ENCODE measurements around the gene STK17A.
A peak's percentile ranks its signal among the peaks of the same experiment; 100 is the strongest.

Gene STK17A

GRCh38 chr7:43609097-43609496 is 26.2 kb downstream of the STK17A start:
- TF ChIP-seq, protein P1, sequence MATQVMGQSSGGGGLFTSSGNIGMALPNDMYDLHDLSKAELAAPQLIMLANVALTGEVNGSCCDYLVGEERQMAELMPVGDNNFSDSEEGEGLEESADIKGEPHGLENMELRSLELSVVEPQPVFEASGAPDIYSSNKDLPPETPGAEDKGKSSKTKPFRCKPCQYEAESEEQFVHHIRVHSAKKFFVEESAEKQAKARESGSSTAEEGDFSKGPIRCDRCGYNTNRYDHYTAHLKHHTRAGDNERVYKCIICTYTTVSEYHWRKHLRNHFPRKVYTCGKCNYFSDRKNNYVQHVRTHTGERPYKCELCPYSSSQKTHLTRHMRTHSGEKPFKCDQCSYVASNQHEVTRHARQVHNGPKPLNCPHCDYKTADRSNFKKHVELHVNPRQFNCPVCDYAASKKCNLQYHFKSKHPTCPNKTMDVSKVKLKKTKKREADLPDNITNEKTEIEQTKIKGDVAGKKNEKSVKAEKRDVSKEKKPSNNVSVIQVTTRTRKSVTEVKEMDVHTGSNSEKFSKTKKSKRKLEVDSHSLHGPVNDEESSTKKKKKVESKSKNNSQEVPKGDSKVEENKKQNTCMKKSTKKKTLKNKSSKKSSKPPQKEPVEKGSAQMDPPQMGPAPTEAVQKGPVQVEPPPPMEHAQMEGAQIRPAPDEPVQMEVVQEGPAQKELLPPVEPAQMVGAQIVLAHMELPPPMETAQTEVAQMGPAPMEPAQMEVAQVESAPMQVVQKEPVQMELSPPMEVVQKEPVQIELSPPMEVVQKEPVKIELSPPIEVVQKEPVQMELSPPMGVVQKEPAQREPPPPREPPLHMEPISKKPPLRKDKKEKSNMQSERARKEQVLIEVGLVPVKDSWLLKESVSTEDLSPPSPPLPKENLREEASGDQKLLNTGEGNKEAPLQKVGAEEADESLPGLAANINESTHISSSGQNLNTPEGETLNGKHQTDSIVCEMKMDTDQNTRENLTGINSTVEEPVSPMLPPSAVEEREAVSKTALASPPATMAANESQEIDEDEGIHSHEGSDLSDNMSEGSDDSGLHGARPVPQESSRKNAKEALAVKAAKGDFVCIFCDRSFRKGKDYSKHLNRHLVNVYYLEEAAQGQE (IDR thresholded peaks at IDR 0.05; ENCODE audit: insufficient read depth in 1 of 2, low read depth in 2 of 2, low read length in 2 of 2): 0 out of 4 replicates have a peak, but pooled peaks of 1 of the 2 experiments have one; percentile 54
- TF ChIP-seq POLR2AphosphoS5 (IDR thresholded peaks at IDR 0.05; ENCODE audit: low read depth, low read length) (no peak), TAF1 (IDR thresholded peaks at IDR 0.05; ENCODE audit: borderline replicate concordance, insufficient read depth, low read length) (no peak), FOXP2 (optimal IDR thresholded peaks at IDR 0.05; ENCODE audit: borderline replicate concordance, extremely low read depth, extremely low read length, insufficient read depth) (no peak)

GRCh38 chr7:43612128-43612527 is 29.2 kb downstream of the STK17A start:
- TF ChIP-seq FOXP2 (optimal IDR thresholded peaks at IDR 0.05; ENCODE audit: borderline replicate concordance, extremely low read depth, extremely low read length, insufficient read depth) (no peak), POLR2AphosphoS5 (IDR thresholded peaks at IDR 0.05; ENCODE audit: low read depth, low read length) (no peak), TAF1 (IDR thresholded peaks at IDR 0.05; ENCODE audit: borderline replicate concordance, insufficient read depth, low read length) (no peak), SIN3A (IDR thresholded peaks at IDR 0.05; ENCODE audit: borderline replicate concordance, insufficient read depth, low read length) (no peak)
- TF ChIP-seq, protein P1 (IDR thresholded peaks at IDR 0.05; ENCODE audit: insufficient read depth in 1 of 2, low read depth in 2 of 2, low read length in 2 of 2): no peak

DNA sequence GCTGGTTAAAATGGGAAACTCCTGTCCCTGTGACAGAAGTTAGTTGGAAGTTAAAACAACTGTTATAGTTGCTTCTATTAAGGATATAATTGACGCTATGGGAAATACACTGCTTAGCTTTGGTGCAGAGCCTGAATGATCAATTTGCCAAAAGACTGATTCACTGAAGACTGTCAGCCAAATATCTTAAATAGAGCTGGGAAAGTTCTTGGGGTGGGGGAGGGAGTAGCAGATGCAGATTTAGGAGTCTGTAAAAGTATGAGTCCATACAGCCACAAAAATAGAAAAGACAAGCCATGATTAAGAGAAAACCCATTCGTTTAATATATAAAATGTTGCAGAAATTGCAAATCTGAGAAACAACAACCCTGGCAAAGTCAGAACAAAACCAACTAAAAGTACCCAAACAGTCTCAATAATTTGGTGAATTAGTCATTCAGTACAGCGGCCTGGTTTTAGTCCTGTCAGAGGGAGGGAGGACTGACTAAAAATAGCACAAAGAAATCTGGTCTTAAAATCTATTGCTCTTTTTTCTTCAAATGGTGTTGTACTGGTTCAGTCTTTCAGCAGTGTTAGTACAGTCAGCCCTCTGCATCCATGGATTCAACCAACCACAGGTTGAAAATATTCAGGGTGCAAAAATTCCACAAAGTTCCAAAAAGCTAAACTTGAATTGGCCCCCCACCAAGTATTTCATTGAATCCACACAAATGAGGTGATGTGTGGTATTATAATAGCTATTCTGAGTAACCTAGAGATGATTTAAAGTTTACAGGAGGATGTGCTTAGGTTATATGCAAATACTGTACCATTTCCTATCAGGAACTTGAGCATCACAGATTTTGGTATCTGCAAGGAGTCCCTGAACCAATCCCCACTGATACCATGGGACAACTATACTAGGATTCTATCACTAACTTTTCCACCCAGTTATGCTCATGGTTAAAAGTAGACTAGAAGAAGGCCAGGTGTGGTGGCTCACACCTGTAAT is 30.0 kb downstream of the STK17A start:
- TF ChIP-seq FOXP2 (optimal IDR thresholded peaks at IDR 0.05; ENCODE audit: borderline replicate concordance, extremely low read depth, extremely low read length, insufficient read depth) (no peak), POLR2AphosphoS5 (IDR thresholded peaks at IDR 0.05; ENCODE audit: low read depth, low read length) (no peak), TAF1 (IDR thresholded peaks at IDR 0.05; ENCODE audit: borderline replicate concordance, insufficient read depth, low read length) (no peak), SIN3A (IDR thresholded peaks at IDR 0.05; ENCODE audit: borderline replicate concordance, insufficient read depth, low read length) (no peak)
- TF ChIP-seq, protein P1 (IDR thresholded peaks at IDR 0.05; ENCODE audit: insufficient read depth in 1 of 2, low read depth in 2 of 2, low read length in 2 of 2): no peak

- peak; percentile 21 for TF ChIP-seq FOXP2 (optimal IDR thresholded peaks at IDR 0.05; ENCODE audit: borderline replicate concordance, extremely low read depth, extremely low read length, insufficient read depth)
- TF ChIP-seq, protein P1 (IDR thresholded peaks at IDR 0.05; ENCODE audit: insufficient read depth in 1 of 2, low read depth in 2 of 2, low read length in 2 of 2): no peak
Observed at GRCh38 chr7:43615558-43616145, 32.7 kb downstream of the STK17A start.
